HepG2 (cell line): ENCODE results near the gene FDPS. TPM values are rescaled to one million over a fixed set of nuclear protein-coding genes. Genes with fewer than 3 reads are reported as not detected.
A peak's percentile ranks its signal among the peaks of the same experiment; 100 is the strongest.

ENCODE experiments used
- FIP1L1 ChIP-seq: fragments of 200-400 bp; formaldehyde crosslinking; IDR thresholded peaks from 2 replicates; pipeline ENCODE4 v1.6.1; 2018; ENCODE audit warnings: low read depth, mild to moderate bottlenecking, low read length, moderate library complexity, borderline replicate concordance; ENCODE audit not compliant: insufficient read depth
- GATA4 ChIP-seq: sonication (generic); IDR thresholded peaks from 2 replicates; pipeline ENCODE4 v1.6.1; 2016; ENCODE audit warnings: antibody characterized with exemption, low read depth, borderline replicate concordance
- GZF1 ChIP-seq: sonication (generic); formaldehyde crosslinking; IDR thresholded peaks from 2 replicates; pipeline ENCODE4 v1.5.1; 2020; ENCODE audit warnings: mild to moderate bottlenecking, missing genetic modification reagents
- HOMEZ ChIP-seq: IDR thresholded peaks from 2 replicates; pipeline ENCODE4 v1.6.1; 2016; ENCODE audit warnings: low read depth
- HOXA9 ChIP-seq: sonication (generic); formaldehyde crosslinking; IDR thresholded peaks from 2 replicates; pipeline ENCODE4 v1.8.1; 2022; ENCODE audit warnings: missing genetic modification reagents, mild to moderate bottlenecking, moderate library complexity, borderline replicate concordance
- MAFG ChIP-seq: sonication (generic); formaldehyde crosslinking; IDR thresholded peaks from 2 replicates; pipeline ENCODE4 v1.5.1; 2020; ENCODE audit warnings: mild to moderate bottlenecking, missing genetic modification reagents
- NR2C2 ChIP-seq: sonication (generic); formaldehyde crosslinking; IDR thresholded peaks from 2 replicates; pipeline ENCODE4 v1.4.0; 2020; ENCODE audit warnings: missing genetic modification reagents, mild to moderate bottlenecking, moderate library complexity, borderline replicate concordance
- NRL ChIP-seq: sonication (generic); formaldehyde crosslinking; IDR thresholded peaks from 2 replicates; pipeline ENCODE4 v1.5.0; 2020; ENCODE audit warnings: missing genetic modification reagents, mild to moderate bottlenecking, moderate library complexity, borderline replicate concordance
- ZFP36L1 ChIP-seq: sonication (generic); formaldehyde crosslinking; IDR thresholded peaks from 2 replicates; pipeline ENCODE4 v1.8.0; 2022; ENCODE audit warnings: mild to moderate bottlenecking, missing genetic modification reagents, moderate library complexity
- ZFP91 ChIP-seq: sonication (generic); formaldehyde crosslinking; IDR thresholded peaks from 2 replicates; pipeline ENCODE4 v1.9.0; 2022; ENCODE audit warnings: missing genetic modification reagents, mild to moderate bottlenecking, borderline replicate concordance
- polyA plus RNA-seq, 8 experiments: library from polyadenylated mRNA; depleted of rRNA in 3 of 8; stranded (reverse) in 7 of 8; unstranded in 1 of 8; fragments of >200 nt; fragmentation: Illumina TruSeq in 4 of 8; extraction: Trizol in 4 of 8; gene quantifications; 2 replicates each; pipeline versions ENCODE4 v1.2.1 to v1.2.3, GENCODE V29; 2011 to 2016; ENCODE audit warnings: low read depth in 4 of 8, missing spikeins in 1 of 8, mixed read lengths in 1 of 8; ENCODE audit not compliant: insufficient read depth in 1 of 8
- total RNA-seq, 5 experiments: library from RNA; depleted of rRNA; stranded (reverse); fragments of >200 nt; fragmentation: Illumina TruSeq; extraction: Trizol; gene quantifications; 2 replicates each; pipeline ENCODE4 v1.2.3, GENCODE V29; 2016; ENCODE audit warnings: low read depth in 1 of 5
- TF ChIP-seq, protein P1 (sequence below): sonication (generic); formaldehyde crosslinking; IDR thresholded peaks from 2 replicates; pipeline ENCODE4 v1.4.0; 2020; ENCODE audit warnings: missing genetic modification reagents
- TF ChIP-seq, protein P2 (sequence below): IDR thresholded peaks from 2 replicates; pipeline ENCODE4 v1.6.1; 2016; ENCODE audit warnings: missing biosample characterization, missing genetic modification reagents, low read depth
- TF ChIP-seq, protein P3 (sequence below): sonication (generic); formaldehyde crosslinking; IDR thresholded peaks from 2 replicates; pipeline ENCODE4 v1.5.1; 2020; ENCODE audit warnings: mild to moderate bottlenecking, missing genetic modification reagents

Gene FDPS
- total and polyA plus RNA-seq, 2 of the 13 experiments (the other 11 are each of a cell fraction or from before 2014, with no cell fraction given), result 264 to 519 TPM

- TF ChIP-seq, protein P1, sequence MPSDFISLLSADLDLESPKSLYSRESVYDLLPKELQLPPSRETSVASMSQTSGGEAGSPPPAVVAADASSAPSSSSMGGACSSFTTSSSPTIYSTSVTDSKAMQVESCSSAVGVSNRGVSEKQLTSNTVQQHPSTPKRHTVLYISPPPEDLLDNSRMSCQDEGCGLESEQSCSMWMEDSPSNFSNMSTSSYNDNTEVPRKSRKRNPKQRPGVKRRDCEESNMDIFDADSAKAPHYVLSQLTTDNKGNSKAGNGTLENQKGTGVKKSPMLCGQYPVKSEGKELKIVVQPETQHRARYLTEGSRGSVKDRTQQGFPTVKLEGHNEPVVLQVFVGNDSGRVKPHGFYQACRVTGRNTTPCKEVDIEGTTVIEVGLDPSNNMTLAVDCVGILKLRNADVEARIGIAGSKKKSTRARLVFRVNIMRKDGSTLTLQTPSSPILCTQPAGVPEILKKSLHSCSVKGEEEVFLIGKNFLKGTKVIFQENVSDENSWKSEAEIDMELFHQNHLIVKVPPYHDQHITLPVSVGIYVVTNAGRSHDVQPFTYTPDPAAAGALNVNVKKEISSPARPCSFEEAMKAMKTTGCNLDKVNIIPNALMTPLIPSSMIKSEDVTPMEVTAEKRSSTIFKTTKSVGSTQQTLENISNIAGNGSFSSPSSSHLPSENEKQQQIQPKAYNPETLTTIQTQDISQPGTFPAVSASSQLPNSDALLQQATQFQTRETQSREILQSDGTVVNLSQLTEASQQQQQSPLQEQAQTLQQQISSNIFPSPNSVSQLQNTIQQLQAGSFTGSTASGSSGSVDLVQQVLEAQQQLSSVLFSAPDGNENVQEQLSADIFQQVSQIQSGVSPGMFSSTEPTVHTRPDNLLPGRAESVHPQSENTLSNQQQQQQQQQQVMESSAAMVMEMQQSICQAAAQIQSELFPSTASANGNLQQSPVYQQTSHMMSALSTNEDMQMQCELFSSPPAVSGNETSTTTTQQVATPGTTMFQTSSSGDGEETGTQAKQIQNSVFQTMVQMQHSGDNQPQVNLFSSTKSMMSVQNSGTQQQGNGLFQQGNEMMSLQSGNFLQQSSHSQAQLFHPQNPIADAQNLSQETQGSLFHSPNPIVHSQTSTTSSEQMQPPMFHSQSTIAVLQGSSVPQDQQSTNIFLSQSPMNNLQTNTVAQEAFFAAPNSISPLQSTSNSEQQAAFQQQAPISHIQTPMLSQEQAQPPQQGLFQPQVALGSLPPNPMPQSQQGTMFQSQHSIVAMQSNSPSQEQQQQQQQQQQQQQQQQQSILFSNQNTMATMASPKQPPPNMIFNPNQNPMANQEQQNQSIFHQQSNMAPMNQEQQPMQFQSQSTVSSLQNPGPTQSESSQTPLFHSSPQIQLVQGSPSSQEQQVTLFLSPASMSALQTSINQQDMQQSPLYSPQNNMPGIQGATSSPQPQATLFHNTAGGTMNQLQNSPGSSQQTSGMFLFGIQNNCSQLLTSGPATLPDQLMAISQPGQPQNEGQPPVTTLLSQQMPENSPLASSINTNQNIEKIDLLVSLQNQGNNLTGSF (CRISPR knock-in tag), result 0 out of 2 replicates have a peak, but pooled peaks have one; percentile 67
- TF ChIP-seq, protein P2, sequence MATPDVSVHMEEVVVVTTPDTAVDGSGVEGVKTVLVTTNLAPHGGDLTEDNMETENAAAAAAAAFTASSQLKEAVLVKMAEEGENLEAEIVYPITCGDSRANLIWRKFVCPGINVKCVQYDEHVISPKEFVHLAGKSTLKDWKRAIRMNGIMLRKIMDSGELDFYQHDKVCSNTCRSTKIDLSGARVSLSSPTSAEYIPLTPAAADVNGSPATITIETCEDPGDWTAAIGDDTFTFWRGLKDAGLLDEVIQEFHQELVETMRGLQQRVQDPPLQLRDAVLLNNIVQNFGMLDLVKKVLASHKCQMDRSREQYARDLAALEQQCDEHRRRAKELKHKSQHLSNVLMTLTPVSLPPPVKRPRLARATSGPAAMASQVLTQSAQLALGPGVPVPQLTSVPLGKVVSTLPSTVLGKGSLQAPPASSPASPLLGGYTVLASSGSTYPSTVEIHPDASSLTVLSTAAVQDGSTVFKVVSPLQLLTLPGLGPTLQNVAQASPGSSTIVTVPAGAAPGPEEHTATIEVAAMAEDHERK (CRISPR knock-in tag), result peak; percentile 58; the same call in 1 of the 2 replicates
- TF ChIP-seq HOMEZ (CRISPR knock-in tag), result peak; percentile 59; the same call in 1 of the 2 replicates
- TF ChIP-seq, protein P3, sequence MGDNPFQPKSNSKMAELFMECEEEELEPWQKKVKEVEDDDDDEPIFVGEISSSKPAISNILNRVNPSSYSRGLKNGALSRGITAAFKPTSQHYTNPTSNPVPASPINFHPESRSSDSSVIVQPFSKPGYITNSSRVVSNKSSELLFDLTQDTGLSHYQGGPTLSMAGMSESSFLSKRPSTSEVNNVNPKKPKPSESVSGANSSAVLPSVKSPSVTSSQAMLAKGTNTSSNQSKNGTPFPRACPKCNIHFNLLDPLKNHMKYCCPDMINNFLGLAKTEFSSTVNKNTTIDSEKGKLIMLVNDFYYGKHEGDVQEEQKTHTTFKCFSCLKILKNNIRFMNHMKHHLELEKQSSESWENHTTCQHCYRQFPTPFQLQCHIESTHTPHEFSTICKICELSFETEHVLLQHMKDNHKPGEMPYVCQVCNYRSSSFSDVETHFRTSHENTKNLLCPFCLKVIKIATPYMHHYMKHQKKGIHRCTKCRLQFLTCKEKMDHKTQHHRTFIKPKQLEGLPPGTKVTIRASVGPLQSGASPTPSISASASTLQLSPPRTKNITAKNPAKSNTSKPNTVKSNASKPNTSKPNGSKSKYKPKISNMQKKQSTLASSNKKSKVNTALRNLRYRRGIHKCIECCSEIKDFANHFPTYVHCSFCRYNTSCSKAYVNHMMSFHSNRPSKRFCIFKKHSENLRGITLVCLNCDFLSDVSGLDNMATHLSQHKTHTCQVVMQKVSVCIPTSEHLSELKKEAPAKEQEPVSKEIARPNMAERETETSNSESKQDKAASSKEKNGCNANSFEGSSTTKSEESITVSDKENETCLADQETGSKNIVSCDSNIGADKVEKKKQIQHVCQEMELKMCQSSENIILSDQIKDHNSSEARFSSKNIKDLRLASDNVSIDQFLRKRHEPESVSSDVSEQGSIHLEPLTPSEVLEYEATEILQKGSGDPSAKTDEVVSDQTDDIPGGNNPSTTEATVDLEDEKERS, result peak; percentile 35; the same call in 1 of the 2 replicates
- no peak for TF ChIP-seq ZFP36L1 (CRISPR knock-in tag)
- 0 out of 2 replicates have a peak, but pooled peaks have one; percentile 74 for TF ChIP-seq GZF1 (CRISPR knock-in tag)
- TF ChIP-seq GATA4, result 0 out of 2 replicates have a peak, but pooled peaks have one; percentile 39
- peak; percentile 81 for TF ChIP-seq NR2C2 (CRISPR knock-in tag)
- TF ChIP-seq FIP1L1, result no peak; the same call in 1 of the 2 replicates
- TF ChIP-seq ZFP91, result peak; percentile 88; the same call in 1 of the 2 replicates
- no peak for TF ChIP-seq MAFG (CRISPR knock-in tag)
- no peak for TF ChIP-seq HOXA9 (CRISPR knock-in tag)
- peak; percentile 93 for TF ChIP-seq NRL
Observed at GRCh38 chr1:155261852-155262673, 46.6 kb upstream of the FDPS start, which contains the start of gene SCAMP3 (continued).
